Muscle of leg (tissue), 11 donors: ENCODE data around the gene OR3A2. TPM values are rescaled to one million over a fixed set of nuclear protein-coding genes. Genes with fewer than 3 reads are reported as not detected.
A peak's percentile ranks its signal among the peaks of the same experiment; 100 is the strongest.
"Not testable (repeated sequence)": the region's sequence is repeated elsewhere in the genome, so short reads cannot be mapped to it uniquely, and the experiment has no call there.

Source experiments
- DNase-seq: peaks from one replicate; pipeline ENCODE4 v3.0.0; 2013
- H3K27ac ChIP-seq: one replicate; pipeline ENCODE4 v1.5.1; 2013; ENCODE audit warnings: mild to moderate bottlenecking, low read length, control low read depth
- H3K27me3 ChIP-seq: one replicate; pipeline ENCODE4 v1.6.1; 2013; ENCODE audit warnings: low read length; ENCODE audit not compliant: control insufficient read depth, insufficient read depth
- H3K36me3 ChIP-seq: one replicate; pipeline ENCODE4 v1.6.1; 2013; ENCODE audit warnings: low read length; ENCODE audit not compliant: control insufficient read depth, insufficient read depth
- H3K4me1 ChIP-seq: one replicate; pipeline ENCODE4 v1.6.1; 2013; ENCODE audit warnings: low read length; ENCODE audit not compliant: control insufficient read depth, insufficient read depth
- H3K4me3 ChIP-seq: one replicate; pipeline ENCODE4 v1.5.1; 2013; ENCODE audit warnings: low read length, control low read depth
- H3K9me3 ChIP-seq: replicated peaks from 2 replicates; pipeline ENCODE4 v1.6.1; 2013; ENCODE audit warnings: low read depth, low read length; ENCODE audit not compliant: control insufficient read depth
- WGBS: methylation state at CpG from one replicate; pipeline ENCODE4 v1.1.5; 2013; ENCODE audit warnings: missing lambda C conversion rate; ENCODE audit not compliant: insufficient coverage; 5-methylcytosine and 5-hydroxymethylcytosine counted together
- polyA plus RNA-seq, 8 donors: library from polyadenylated mRNA; unstranded; fragments of 120-200 nt; gene quantifications; one replicate each; pipeline versions ENCODE4 v1.2.1 to v1.2.3, GENCODE V29; 2013; ENCODE audit warnings: inconsistent platforms in 1 of 8, low replicate concordance in 1 of 8; ENCODE audit not compliant: insufficient read length in 8 of 8, insufficient read depth in 1 of 8
- total RNA-seq: library from RNA; stranded (reverse); fragments of 120-200 nt; gene quantifications from one replicate; pipeline ENCODE4 v1.2.4, GENCODE V29; 2013

Gene OR3A2
- total and polyA plus RNA-seq, 9 donors: 0.04 to 2.0 (median 0.23) TPM; not detected in 2

DNA sequence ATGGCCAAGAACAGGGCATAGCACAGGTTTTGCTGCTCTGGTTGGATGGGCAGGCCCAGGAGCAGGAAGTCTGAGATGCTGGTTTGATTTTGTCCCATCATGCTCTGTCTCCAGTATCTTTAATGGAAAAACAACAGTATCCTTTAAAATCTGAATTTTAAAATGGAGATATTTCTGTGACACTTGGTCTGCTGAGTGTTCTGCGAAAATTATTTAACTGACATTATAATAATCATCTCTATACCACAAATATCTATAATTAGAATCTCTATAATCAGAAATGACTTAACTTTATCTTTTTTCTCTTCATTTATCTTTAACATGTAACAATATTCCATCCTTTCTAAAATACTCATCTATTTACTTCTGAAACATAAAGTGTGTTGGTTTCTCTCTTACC is 12.2 kb upstream of the OR3A2 start, which contains the start of gene OR1E1:
Gene OR1E1, minus strand, starts transcription at position 101 of the 400 bp plus-strand sequence. Its CDS starts 0 bp downstream, at position 101.
- no peak for DNase-seq
- no CpG with 5 or more reads among the region's 1 CpG for WGBS
- Histone ChIP-seq H3K9me3 (no peaks in the 10 kb centered on the region), H3K4me3 (no peak within 1 kb of the TSS), H3K4me1 (no peaks in the 10 kb centered on the region), H3K27me3 (no peaks in the 10 kb centered on the region), H3K36me3 (no peaks in the 10 kb centered on the region), H3K27ac (no peak within 1 kb of the TSS)

DNA sequence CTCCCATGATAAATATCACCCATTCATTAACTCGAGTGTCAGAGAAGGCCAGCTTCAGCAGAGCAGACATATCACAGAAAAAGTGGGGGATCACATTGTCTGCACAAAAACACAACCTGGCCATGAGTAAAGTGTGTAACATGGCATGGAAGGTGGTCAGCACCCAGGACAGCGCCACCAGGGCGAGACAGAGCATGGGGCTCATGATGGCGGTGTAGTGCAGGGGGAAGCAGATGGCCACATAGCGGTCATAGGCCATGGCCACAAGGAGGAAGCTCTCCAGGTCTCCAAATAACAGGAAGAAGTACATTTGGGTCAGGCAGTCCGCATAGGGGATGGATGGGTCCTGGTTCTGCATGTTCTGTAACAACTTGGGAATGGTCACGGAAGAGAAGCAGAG is 11.7 kb upstream of the OR3A2 start:
- not testable (repeated sequence) for H3K4me3 ChIP-seq, H3K36me3 ChIP-seq, H3K27ac ChIP-seq, H3K4me1 ChIP-seq, H3K27me3 ChIP-seq, H3K9me3 ChIP-seq
- DNase-seq: peak; percentile 2
- WGBS: 22% methylated on average over 4 of the region's 7 CpGs

DNA sequence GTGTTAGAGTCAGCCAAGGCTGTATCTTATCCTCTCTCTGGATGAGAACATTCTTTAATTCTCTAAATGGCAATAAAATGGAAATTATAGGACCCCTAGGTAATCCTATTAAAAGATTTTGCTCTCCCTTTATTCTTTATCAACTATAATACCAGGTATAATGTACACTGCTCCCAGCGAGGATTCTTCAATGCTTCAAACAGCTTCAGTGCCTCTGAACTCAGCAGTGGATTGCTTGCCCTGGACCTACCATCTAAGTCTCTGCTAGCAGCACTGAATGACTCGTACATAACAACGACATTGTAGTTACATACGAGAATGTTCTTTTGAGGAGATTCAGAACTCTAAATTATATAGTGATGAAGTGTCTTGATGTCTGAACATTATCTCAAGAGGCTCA is 3.7 kb upstream of the OR3A2 start:
- H3K4me3 ChIP-seq: no peak overlapping the region
- no peaks in the 10 kb centered on the region for H3K4me1 ChIP-seq
- 13% methylated on average over 1 of the region's 4 CpGs for WGBS
- peaks cover 14% of the 10 kb centered on the region for H3K27me3 ChIP-seq
- no peak for DNase-seq
- H3K36me3 ChIP-seq: no peaks in the 10 kb centered on the region
- H3K9me3 ChIP-seq: no peaks in the 10 kb centered on the region
- H3K27ac ChIP-seq: no peak overlapping the region

- Histone ChIP-seq H3K4me1 (no peaks in the 10 kb centered on the region), H3K4me3 (no peak overlapping the region), H3K36me3 (no peaks in the 10 kb centered on the region), H3K9me3 (no peaks in the 10 kb centered on the region), H3K27ac (no peak overlapping the region), H3K27me3 (peaks cover 10% of the 10 kb centered on the region)
- no peak for DNase-seq
- WGBS: 76% methylated on average over 3 of the region's 5 CpGs
Observed at GRCh38 chr17:3381957-3382356, 4.2 kb downstream of the OR3A2 start.

- no peaks in the 10 kb centered on the region for H3K36me3 ChIP-seq
- WGBS: 78% methylated on average over 8 of the region's 8 CpGs
- no peak for DNase-seq
- peaks cover 2% of the 10 kb centered on the region for H3K9me3 ChIP-seq
- H3K27ac ChIP-seq: no peak overlapping the region
- no peak overlapping the region for H3K4me3 ChIP-seq
- H3K27me3 ChIP-seq: no peaks in the 10 kb centered on the region
- H3K4me1 ChIP-seq: no peaks in the 10 kb centered on the region
Observed at GRCh38 chr17:3378321-3378720, 7.8 kb downstream of the OR3A2 start.

- not testable (repeated sequence) for H3K4me3 ChIP-seq, H3K36me3 ChIP-seq, H3K4me1 ChIP-seq, DNase-seq, H3K27ac ChIP-seq, H3K27me3 ChIP-seq, H3K9me3 ChIP-seq
- 100% methylated on average over 5 of the region's 31 CpGs for WGBS
Observed at GRCh38 chr17:3371167-3371566, 14.9 kb downstream of the OR3A2 start.

- DNase-seq, H3K4me1 ChIP-seq, H3K4me3 ChIP-seq, H3K36me3 ChIP-seq, H3K27me3 ChIP-seq, H3K27ac ChIP-seq: not testable (repeated sequence)
- WGBS: 89% methylated on average over 10 of the region's 12 CpGs
- peaks cover 11% of the 10 kb centered on the region for H3K9me3 ChIP-seq
Observed at GRCh38 chr17:3342782-3343181, 43.3 kb downstream of the OR3A2 start.

GRCh38 chr17:3335876-3336275 is 50.2 kb downstream of the OR3A2 start:
- H3K9me3 ChIP-seq: no peaks in the 10 kb centered on the region
- no peaks in the 10 kb centered on the region for H3K27me3 ChIP-seq
- WGBS: 90% methylated on average over 2 of the region's 4 CpGs
- H3K4me3 ChIP-seq: no peak overlapping the region
- no peak for DNase-seq
- H3K4me1 ChIP-seq: no peaks in the 10 kb centered on the region
- no peak overlapping the region for H3K27ac ChIP-seq
- H3K36me3 ChIP-seq: no peaks in the 10 kb centered on the region

- no peaks in the 10 kb centered on the region for H3K9me3 ChIP-seq
- H3K4me1 ChIP-seq: no peaks in the 10 kb centered on the region
- no peaks in the 10 kb centered on the region for H3K36me3 ChIP-seq
- H3K27ac ChIP-seq: no peak overlapping the region
- WGBS: 71% methylated on average over 4 of the region's 5 CpGs
- H3K4me3 ChIP-seq: no peak overlapping the region
- no peak for DNase-seq
- H3K27me3 ChIP-seq: no peaks in the 10 kb centered on the region
Observed at GRCh38 chr17:3318336-3318735, 67.8 kb downstream of the OR3A2 start.

DNA sequence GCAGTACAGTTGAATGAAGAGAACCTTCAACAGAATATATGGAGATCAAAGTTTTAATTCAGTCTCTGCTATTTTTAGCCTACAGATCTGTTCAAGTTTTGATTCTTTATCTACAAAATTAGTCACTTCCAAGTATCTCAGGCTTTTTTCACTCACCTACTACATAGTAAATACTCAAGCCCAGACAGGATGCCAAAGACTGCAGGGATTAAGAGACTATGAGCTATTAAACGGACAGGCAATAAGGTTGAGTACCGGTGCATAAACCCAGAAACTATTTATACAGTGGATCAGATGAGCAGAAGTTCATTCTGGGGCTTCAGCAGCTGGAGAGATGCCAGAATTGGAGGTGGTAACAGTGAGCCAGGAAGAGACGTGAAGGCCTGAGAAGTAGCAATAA is 69.3 kb downstream of the OR3A2 start:
- WGBS: no CpG with 5 or more reads among the region's 3 CpGs
- H3K4me1 ChIP-seq: no peaks in the 10 kb centered on the region
- no peaks in the 10 kb centered on the region for H3K36me3 ChIP-seq
- no peaks in the 10 kb centered on the region for H3K27me3 ChIP-seq
- H3K4me3 ChIP-seq: no peak overlapping the region
- H3K27ac ChIP-seq: no peak overlapping the region
- no peak for DNase-seq
- H3K9me3 ChIP-seq: no peaks in the 10 kb centered on the region

- Histone ChIP-seq H3K4me1 (no peaks in the 10 kb centered on the region), H3K27me3 (no peaks in the 10 kb centered on the region), H3K27ac (no peak overlapping the region), H3K9me3 (no peaks in the 10 kb centered on the region), H3K36me3 (no peaks in the 10 kb centered on the region), H3K4me3 (no peak overlapping the region)
- no peak for DNase-seq
- WGBS: no CpG with 5 or more reads among the region's 4 CpGs
Observed at GRCh38 chr17:3308603-3309002, 77.5 kb downstream of the OR3A2 start.
